HepG2 (cell line): ENCODE measurements around the gene NOS2. TPM values are rescaled to one million over a fixed set of nuclear protein-coding genes. Genes with fewer than 3 reads are reported as not detected.

ENCODE experiments used
- ATAC-seq: fragments of 200-7000 bp; cut with Tn5 transposase; 3 replicates; pipeline ENCODE4 v1.9.1; 2020; ENCODE audit warnings: mild to moderate bottlenecking, moderate library complexity
- BruUV-seq: library from RNA; stranded (reverse); fragments of 400-500 nt; replicated peaks from 2 replicates; lab custom pipeline; 2021; lab: Mats Ljungman, UMichigan
- CTCF ChIA-PET: fragments of 300-600 bp; formaldehyde crosslinking; extraction: SDS; loops from one replicate; lab custom pipeline; 2021; ENCODE audit warnings: low total read pairs, inconsistent platforms, low intra/inter-chr PET ratio; lab: Yijun Ruan, JAX
- POLR2A ChIA-PET: fragments of 350-600 bp; sonication (Branson Sonifier 250); formaldehyde crosslinking; loops from one replicate; lab custom pipeline; 2020; ENCODE audit warnings: antibody characterized with exemption, inconsistent platforms; lab: Yijun Ruan, JAX
- DNase-seq: peaks from one replicate; pipeline ENCODE4 v3.0.0-alpha.2; 2015; ENCODE audit warnings: low spot score
- FAIRE-seq: peaks from 3 replicates; lab custom pipeline; 2011; peaks lifted over from hg19 to GRCh38; lab: Jason Lieb, UNC
- H2AFZ ChIP-seq: one replicate; pipeline ENCODE4 v1.6.1; 2011; ENCODE audit warnings: low read length, inconsistent platforms
- H3K27ac ChIP-seq: fragments of 300-600 bp; 3 replicates; pipeline ENCODE4 v1.8.0; 2011; ENCODE audit warnings: mixed run types, mild to moderate bottlenecking, mixed read lengths, low read length, inconsistent platforms; ENCODE audit not compliant: insufficient read depth; ENCODE audit errors: extremely low read length
- H3K27me3 ChIP-seq, 2 experiments: fragments of 200-600 bp in 1 of 2; 2 replicates in 1 of 2; 3 replicates in 1 of 2; pipeline versions ENCODE4 v1.6.0 to v1.8.0; 2011; ENCODE audit warnings: low read length in 2 of 2, mild to moderate bottlenecking in 2 of 2, moderate library complexity in 2 of 2, inconsistent platforms in 1 of 2; ENCODE audit not compliant: insufficient read depth in 2 of 2, control insufficient read depth in 1 of 2
- H3K36me3 ChIP-seq, 2 experiments: fragments of 200-600 bp in 1 of 2; replicated peaks in 1 of 2; 2 replicates in 1 of 2; 3 replicates in 1 of 2; pipeline versions ENCODE4 v1.5.1 to v1.8.0; 2011; ENCODE audit warnings: low read length in 2 of 2, inconsistent platforms in 1 of 2; ENCODE audit not compliant: insufficient read depth in 2 of 2, control insufficient read depth in 1 of 2
- H3K4me1 ChIP-seq: 2 replicates; pipeline ENCODE4 v1.5.1; 2012; ENCODE audit warnings: low read length, inconsistent platforms; ENCODE audit not compliant: insufficient read depth
- H3K4me2 ChIP-seq: 2 replicates; pipeline ENCODE4 v1.6.0; 2011; ENCODE audit warnings: low read depth, low read length, inconsistent platforms
- H3K4me3 ChIP-seq, 3 experiments: fragments of 200-600 bp in 1 of 3; sonication (generic), shearing (Covaris generic) in 1 of 3; replicated peaks in 1 of 3; 2 replicates each; pipeline ENCODE4 v1.5.1; 2011 to 2016; ENCODE audit warnings: low read length in 3 of 3, inconsistent platforms in 2 of 3, low read depth in 2 of 3, mild to moderate bottlenecking in 2 of 3, control low read depth in 1 of 3, mixed read lengths in 1 of 3; ENCODE audit not compliant: insufficient read depth in 1 of 3
- H3K79me2 ChIP-seq: one replicate; pipeline ENCODE4 v1.6.1; 2011; ENCODE audit warnings: low read length, inconsistent platforms; ENCODE audit not compliant: insufficient read depth
- H3K9ac ChIP-seq: 2 replicates; pipeline ENCODE4 v1.6.0; 2011; ENCODE audit warnings: mild to moderate bottlenecking, low read depth, low read length, inconsistent platforms; ENCODE audit not compliant: insufficient read depth
- H3K9me3 ChIP-seq: 2 replicates; pipeline ENCODE4 v1.5.1; 2012; ENCODE audit warnings: mild to moderate bottlenecking, low read length
- H4K20me1 ChIP-seq: 2 replicates; pipeline ENCODE4 v1.6.0; 2011; ENCODE audit warnings: inconsistent platforms, mild to moderate bottlenecking, low read length, moderate library complexity; ENCODE audit not compliant: insufficient read depth
- CEBPB ChIP-seq: IDR thresholded peaks from 2 replicates; pipeline ENCODE4 v1.6.1; 2011; ENCODE audit warnings: low read depth, low read length, improper control_type of control experiment, borderline replicate concordance
- EED ChIP-seq: sonication (generic); formaldehyde crosslinking; IDR thresholded peaks from 2 replicates; pipeline ENCODE4 v1.5.0; 2020; ENCODE audit warnings: mild to moderate bottlenecking, missing genetic modification reagents
- MEIS2 ChIP-seq: sonication (generic); formaldehyde crosslinking; IDR thresholded peaks from 2 replicates; pipeline ENCODE4 v1.9.0; 2021; ENCODE audit warnings: mild to moderate bottlenecking, missing genetic modification reagents
- NCOA2 ChIP-seq: sonication (generic); formaldehyde crosslinking; IDR thresholded peaks from 2 replicates; pipeline ENCODE4 v1.8.0; 2022; ENCODE audit warnings: inconsistent platforms
- NFE2L2 ChIP-seq: fragments of 150-350 bp; IDR thresholded peaks from 2 replicates; pipeline ENCODE4 v1.6.1; 2014; ENCODE audit warnings: low read length
- PCBP1 ChIP-seq: fragments of 200-400 bp; formaldehyde crosslinking; IDR thresholded peaks from 2 replicates; pipeline ENCODE4 v1.6.1; 2017; ENCODE audit warnings: mild to moderate bottlenecking, low read depth, low read length, borderline replicate concordance
- SNAPC2 ChIP-seq: sonication (generic); formaldehyde crosslinking; IDR thresholded peaks from 2 replicates; pipeline ENCODE4 v1.8.1; 2022; ENCODE audit warnings: mild to moderate bottlenecking, missing genetic modification reagents
- ZNF318 ChIP-seq: sonication (generic); formaldehyde crosslinking; IDR thresholded peaks from 2 replicates; pipeline ENCODE4 v1.4.0; 2020; ENCODE audit warnings: mild to moderate bottlenecking, missing genetic modification reagents
- ZNF367 ChIP-seq: sonication (generic); formaldehyde crosslinking; IDR thresholded peaks from 2 replicates; pipeline ENCODE4 v1.4.0; 2020; ENCODE audit warnings: missing genetic modification reagents, borderline replicate concordance
- ZNF720 ChIP-seq: sonication (generic); formaldehyde crosslinking; IDR thresholded peaks from 2 replicates; pipeline ENCODE4 v1.4.0; 2020; ENCODE audit warnings: missing genetic modification reagents
- ZSCAN25 ChIP-seq: sonication (generic); formaldehyde crosslinking; IDR thresholded peaks from 2 replicates; pipeline ENCODE4 v1.8.0; 2022; ENCODE audit warnings: mild to moderate bottlenecking, missing genetic modification reagents
- WGBS: methylation state at CpG from one replicate; pipeline ENCODE4 v1.1.6; 2017; ENCODE audit warnings: low lambda C conversion rate; 5-methylcytosine and 5-hydroxymethylcytosine counted together
- in situ Hi-C: cut with HindIII; loops from 2 replicates; pipeline ENCODE4 v1.10.0; 2017; ENCODE audit warnings: low pct_unique_long_range_greater_than_20kb; ENCODE audit not compliant: extremely low pct_ligation_motif_present
- intact Hi-C: fragments of 100-400 bp; cut with micrococcal nuclease; formaldehyde crosslinking; loops from one replicate; pipeline ENCODE4 v1.10.0; 2022; ENCODE audit not compliant: unreplicated experiment
- polyA plus RNA-seq, 8 experiments: library from polyadenylated mRNA; depleted of rRNA in 3 of 8; stranded (reverse) in 7 of 8; unstranded in 1 of 8; fragments of >200 nt; fragmentation: Illumina TruSeq in 4 of 8; extraction: Trizol in 4 of 8; gene quantifications; 2 replicates each; pipeline versions ENCODE4 v1.2.1 to v1.2.3, GENCODE V29; 2011 to 2016; ENCODE audit warnings: low read depth in 4 of 8, missing spikeins in 1 of 8, mixed read lengths in 1 of 8; ENCODE audit not compliant: insufficient read depth in 1 of 8
- total RNA-seq, 5 experiments: library from RNA; depleted of rRNA; stranded (reverse); fragments of >200 nt; fragmentation: Illumina TruSeq; extraction: Trizol; gene quantifications; 2 replicates each; pipeline ENCODE4 v1.2.3, GENCODE V29; 2016; ENCODE audit warnings: low read depth in 1 of 5

The NOS2 gene
- total and polyA plus RNA-seq, 2 of the 13 experiments (the other 11 are each of a cell fraction or from before 2014, with no cell fraction given), result 0.02 TPM; not detected in 1

- intact Hi-C loops, result no loop called here
- WGBS, result 36% methylated on average over 8 of the region's 9 CpGs
- TF ChIP-seq MEIS2 (CRISPR knock-in tag) (no peak), CEBPB (peak; percentile 51; the same call in 1 of the 2 replicates), PCBP1 (no peak), ZNF720 (CRISPR knock-in tag) (no peak), NFE2L2 (0 out of 2 replicates have a peak, but pooled peaks have one; percentile 30), EED (CRISPR knock-in tag) (no peak), ZSCAN25 (CRISPR knock-in tag) (no peak)
- Histone ChIP-seq H3K9me3 (no peaks in the 10 kb centered on the region), H2AFZ (no peak overlapping the region), H3K27me3 (no peaks in the 10 kb centered on the region), H3K4me3 (no peak overlapping the region), H3K4me1 (peaks cover 14% of the 10 kb centered on the region), H3K36me3 (no peaks in the 10 kb centered on the region), H3K79me2 (no peaks in the 10 kb centered on the region), H3K9ac (no peak overlapping the region), H3K27ac (no peak overlapping the region), H4K20me1 (no peaks in the 10 kb centered on the region), H3K4me2 (no peak overlapping the region)
- ChIA-PET CTCF (no interaction called here), POLR2A (no interaction called here)
- no peak for FAIRE-seq
- BruUV-seq, result no TSS peak
- no peak for ATAC-seq
- in situ Hi-C loops, result no loop called here
- DNase-seq, result no peak
Measured at GRCh38 chr17:27849474-27850185, 49.3 kb upstream of the NOS2 start.

DNA sequence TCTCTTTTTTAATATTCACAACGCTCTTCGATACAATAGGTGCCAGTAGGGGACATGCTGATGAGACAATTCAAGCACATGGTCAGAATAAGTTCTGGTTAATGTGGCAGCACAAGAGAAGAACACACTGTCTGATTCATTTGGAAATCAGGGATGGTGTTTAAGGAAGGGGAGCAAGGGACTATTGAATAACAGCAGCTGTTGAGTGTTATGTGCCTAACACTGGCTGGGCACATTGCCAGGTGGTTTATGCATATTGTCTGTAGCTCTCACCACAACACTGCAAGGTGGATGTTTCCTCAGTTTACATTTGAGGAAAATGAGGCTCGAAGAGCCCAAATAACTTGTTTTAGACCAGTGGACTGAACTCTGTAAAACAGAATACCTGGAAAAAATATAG is 48.6 kb upstream of the NOS2 start:
- Histone ChIP-seq H3K4me2 (no peak overlapping the region), H3K27me3 (no peaks in the 10 kb centered on the region), H3K27ac (no peak overlapping the region), H3K36me3 (no peaks in the 10 kb centered on the region), H3K79me2 (no peaks in the 10 kb centered on the region), H4K20me1 (no peaks in the 10 kb centered on the region; the same call in 1 of the 2 replicates), H3K4me3 (no peak overlapping the region), H2AFZ (no peak overlapping the region), H3K9ac (no peak overlapping the region), H3K9me3 (no peaks in the 10 kb centered on the region), H3K4me1 (peaks cover 14% of the 10 kb centered on the region)
- no TSS peak for BruUV-seq
- 40% methylated on average over 3 of the region's 3 CpGs for WGBS
- in situ Hi-C loops, result no loop called here
- CTCF ChIA-PET, result no interaction called here
- POLR2A ChIA-PET, result no interaction called here
- DNase-seq, result no peak
- no peak for ATAC-seq
- FAIRE-seq, result no peak
- intact Hi-C loops, result no loop called here
- TF ChIP-seq ZNF318 (CRISPR knock-in tag), result no peak
- TF ChIP-seq SNAPC2 (CRISPR knock-in tag), result no peak
- TF ChIP-seq NCOA2 (CRISPR knock-in tag), result no peak
- no peak for TF ChIP-seq ZNF367
